HCT116 (cell line): Measurements from ENCODE around the gene ARMH1. TPM values are rescaled to one million over a fixed set of nuclear protein-coding genes. Genes with fewer than 3 reads are reported as not detected.

ENCODE experiments used
- ATAC-seq: fragments of 200-7000 bp; cut with Tn5 transposase; 2 replicates; pipeline ENCODE4 v1.9.1; 2020; ENCODE audit warnings: mild to moderate bottlenecking, moderate library complexity
- BruUV-seq: library from RNA; stranded (reverse); fragments of 400-500 nt; replicated peaks from 2 replicates; lab custom pipeline; 2021; lab: Mats Ljungman, UMichigan
- CTCF ChIA-PET: fragments of 300-600 bp; sonication (Branson Sonifier 250); formaldehyde crosslinking; loops from one replicate; lab custom pipeline; 2021; ENCODE audit warnings: antibody characterized with exemption; lab: Charles Lee
- POLR2A ChIA-PET: fragments of 300-600, 350-600 bp; sonication (Branson Sonifier 250); formaldehyde crosslinking; loops from one replicate; lab custom pipeline; 2021; ENCODE audit warnings: antibody characterized with exemption; lab: Charles Lee
- RAD21 ChIA-PET, 2 experiments: fragments of 300-600 bp; sonication (Branson Sonifier 250); formaldehyde crosslinking; loops; one replicate each; lab custom pipeline; 2023; ENCODE audit warnings: low total read pairs in 2 of 2; ENCODE audit not compliant: uncharacterized antibody in 2 of 2, unreplicated experiment in 2 of 2, low non-redundant PET in 1 of 2; lab: Charles Lee
- DNase-seq: peaks from one replicate; pipeline ENCODE4 v3.0.0-alpha.2; 2010; ENCODE audit warnings: low read depth, low spot score
- H2AFZ ChIP-seq: fragments of 200-600 bp; shearing (Covaris generic), sonication (generic); 2 replicates; pipeline ENCODE4 v1.6.1; 2017; ENCODE audit warnings: low read depth, mixed run types, mixed read lengths, antibody characterized with exemption, low read length; ENCODE audit not compliant: poor library complexity, severe bottlenecking
- H3K27ac ChIP-seq: 2 replicates; pipeline ENCODE4 v1.5.1; 2012; ENCODE audit warnings: low read depth, low read length
- H3K27me3 ChIP-seq: fragments of 200-600 bp; sonication (generic); 2 replicates; pipeline ENCODE4 v1.6.1; 2016; ENCODE audit warnings: mixed run types, low read length, mixed read lengths; ENCODE audit not compliant: insufficient read depth
- H3K36me3 ChIP-seq, 2 experiments: fragments of 200-500 bp in 1 of 2; fragments of 200-600 bp in 1 of 2; sonication (Bioruptor generic) in 1 of 2; sonication (generic) in 1 of 2; 2 replicates each; pipeline versions ENCODE4 v1.5.1 to v1.6.1; 2014 to 2016; ENCODE audit warnings: low read length in 2 of 2, inconsistent platforms in 1 of 2, mixed read lengths in 1 of 2, mixed run types in 1 of 2; ENCODE audit not compliant: insufficient read depth in 2 of 2, control insufficient read depth in 1 of 2
- H3K4me1 ChIP-seq, 2 experiments: fragments of 200-600 bp in 1 of 2; sonication (generic) in 1 of 2; 2 replicates each; pipeline versions ENCODE4 v1.5.1 to v1.6.1; 2012 to 2017; ENCODE audit warnings: low read length in 2 of 2, inconsistent platforms in 1 of 2, mild to moderate bottlenecking in 1 of 2, mixed read lengths in 1 of 2, mixed run types in 1 of 2, moderate library complexity in 1 of 2; ENCODE audit not compliant: insufficient read depth in 2 of 2, control insufficient read depth in 1 of 2
- H3K4me2 ChIP-seq: fragments of 200-600 bp; sonication (generic); 2 replicates; pipeline ENCODE4 v1.6.1; 2017; ENCODE audit warnings: mixed run types, low read length, mixed read lengths
- H3K4me3 ChIP-seq, 2 experiments: fragments of 200-600 bp in 1 of 2; sonication (generic) in 1 of 2; replicated peaks in 1 of 2; 2 replicates each; pipeline ENCODE4 v1.5.1; 2011 to 2016; ENCODE audit warnings: low read length in 2 of 2, control low read depth in 1 of 2, low read depth in 1 of 2, mild to moderate bottlenecking in 1 of 2, mixed read lengths in 1 of 2, mixed run types in 1 of 2
- H3K79me2 ChIP-seq: fragments of 200-600 bp; sonication (generic); 2 replicates; pipeline ENCODE4 v1.6.1; 2017; ENCODE audit warnings: mild to moderate bottlenecking, mixed run types, low read length, moderate library complexity, mixed read lengths; ENCODE audit not compliant: insufficient read depth
- H3K9ac ChIP-seq: fragments of 200-600 bp; sonication (generic); 2 replicates; pipeline ENCODE4 v1.6.1; 2016; ENCODE audit warnings: low read length, mixed read lengths
- H3K9me2 ChIP-seq: fragments of 200-600 bp; sonication (generic), shearing (Covaris generic); 2 replicates; pipeline ENCODE4 v1.6.1; 2017; ENCODE audit warnings: mixed run types, mild to moderate bottlenecking, moderate library complexity; ENCODE audit not compliant: insufficient read depth
- H3K9me3 ChIP-seq, 2 experiments: fragments of 200-500 bp in 1 of 2; fragments of 200-600 bp in 1 of 2; sonication (Bioruptor generic) in 1 of 2; sonication (generic) in 1 of 2; 2 replicates each; pipeline ENCODE4 v1.6.1; 2014 to 2017; ENCODE audit warnings: low read length in 2 of 2, mixed read lengths in 2 of 2, inconsistent platforms in 1 of 2, low read depth in 1 of 2, mild to moderate bottlenecking in 1 of 2, mixed run types in 1 of 2, moderate library complexity in 1 of 2; ENCODE audit not compliant: control insufficient read depth in 1 of 2, insufficient read depth in 1 of 2
- H4K20me1 ChIP-seq: fragments of 200-600 bp; sonication (generic), shearing (Covaris generic); 2 replicates; pipeline ENCODE4 v1.6.1; 2017; ENCODE audit warnings: mixed run types, mild to moderate bottlenecking, moderate library complexity; ENCODE audit not compliant: insufficient read depth
- CEBPB ChIP-seq: IDR thresholded peaks from 2 replicates; pipeline ENCODE4 v1.6.1; 2012; ENCODE audit warnings: low read depth
- EGR1 ChIP-seq: IDR thresholded peaks from 2 replicates; pipeline ENCODE4 v1.6.1; 2012; ENCODE audit warnings: low read depth
- ELF1 ChIP-seq: IDR thresholded peaks from 2 replicates; pipeline ENCODE4 v1.6.1; 2012; ENCODE audit warnings: low read depth, borderline replicate concordance
- EZH2 ChIP-seq: fragments of 200-600 bp; sonication (generic); IDR thresholded peaks from 2 replicates; pipeline ENCODE4 v1.6.1; 2017; ENCODE audit warnings: antibody characterized with exemption, mixed run types
- EZH2phosphoT487 ChIP-seq: fragments of 200-600 bp; IDR thresholded peaks from 2 replicates; pipeline ENCODE4 v1.6.1; 2018; ENCODE audit warnings: antibody characterized with exemption, borderline replicate concordance
- FOSL1 ChIP-seq: IDR thresholded peaks from 2 replicates; pipeline ENCODE4 v1.6.1; 2012; ENCODE audit warnings: low read depth
- JUND ChIP-seq: IDR thresholded peaks from 2 replicates; pipeline ENCODE4 v1.6.1; 2012
- POLR2A ChIP-seq: IDR thresholded peaks from 2 replicates; pipeline ENCODE4 v1.7.0; 2011; ENCODE audit warnings: borderline replicate concordance; ENCODE audit not compliant: insufficient read depth, insufficient read length; ENCODE audit errors: extremely low read depth
- POLR2AphosphoS5 ChIP-seq: IDR thresholded peaks from 2 replicates; pipeline ENCODE4 v1.6.1; 2011; ENCODE audit warnings: mild to moderate bottlenecking, low read depth, low read length, moderate library complexity
- RAD21 ChIP-seq: IDR thresholded peaks from 2 replicates; pipeline ENCODE4 v1.6.1; 2012; ENCODE audit warnings: low read depth, mild to moderate bottlenecking
- SIN3A ChIP-seq: IDR thresholded peaks from 2 replicates; pipeline ENCODE4 v1.6.1; 2012; ENCODE audit warnings: low read depth
- SP1 ChIP-seq: IDR thresholded peaks from 2 replicates; pipeline ENCODE4 v1.6.1; 2012; ENCODE audit warnings: low read depth
- SRF ChIP-seq: IDR thresholded peaks from 2 replicates; pipeline ENCODE4 v1.6.1; 2012; ENCODE audit warnings: low read depth
- TCF7L2 ChIP-seq: IDR thresholded peaks from 2 replicates; pipeline ENCODE4 v1.7.0; 2011; ENCODE audit warnings: borderline replicate concordance, inconsistent platforms; ENCODE audit not compliant: insufficient read depth, insufficient read length; ENCODE audit errors: extremely low read depth
- YY1 ChIP-seq: IDR thresholded peaks from 2 replicates; pipeline ENCODE4 v1.6.1; 2011; ENCODE audit warnings: low read length, low read depth, moderate library complexity, mild to moderate bottlenecking; ENCODE audit not compliant: insufficient replicate concordance; ENCODE audit errors: extremely low read depth
- ZFX ChIP-seq: fragments of 450-650 bp; IDR thresholded peaks from 2 replicates; pipeline ENCODE4 v1.6.1; 2017
- ZNF274 ChIP-seq: fragments of 200-500 bp; sonication (Bioruptor generic); IDR thresholded peaks from 2 replicates; pipeline ENCODE4 v1.6.1; 2014; ENCODE audit warnings: mild to moderate bottlenecking, low read depth, low read length, inconsistent platforms
- intact Hi-C: fragments of 100-400 bp; cut with micrococcal nuclease; formaldehyde crosslinking; loops from 2 replicates; pipeline ENCODE4 v1.10.0; 2022
- total RNA-seq: library from RNA; stranded (reverse); gene quantifications from one replicate; pipeline ENCODE4 v1.2.1, GENCODE V29; 2021; ENCODE audit not compliant: unreplicated experiment
- TF ChIP-seq, protein P1 (sequence below), 3 experiments: fragments of 200-600 bp in 1 of 3; sonication (generic) in 1 of 3; IDR thresholded peaks in 2 of 3; conservative IDR thresholded peaks in 1 of 3; 2 replicates each; pipeline ENCODE4 v1.5.1; 2012 to 2017; ENCODE audit warnings: low read depth in 2 of 3, low read length in 2 of 3, antibody characterized with exemption in 1 of 3, borderline replicate concordance in 1 of 3, control low read depth in 1 of 3, mild to moderate bottlenecking in 1 of 3, mixed read lengths in 1 of 3, mixed run types in 1 of 3, moderate library complexity in 1 of 3; ENCODE audit not compliant: insufficient read depth in 1 of 3
- TF ChIP-seq, protein P2 (sequence below): IDR thresholded peaks from 2 replicates; pipeline ENCODE4 v1.6.1; 2012
- TF ChIP-seq, protein P3 (sequence below): IDR thresholded peaks from 2 replicates; pipeline ENCODE4 v1.6.1; 2012

The ARMH1 gene
- total RNA-seq, 1 experiment from 2014 or later = 3.2 TPM

DNA sequence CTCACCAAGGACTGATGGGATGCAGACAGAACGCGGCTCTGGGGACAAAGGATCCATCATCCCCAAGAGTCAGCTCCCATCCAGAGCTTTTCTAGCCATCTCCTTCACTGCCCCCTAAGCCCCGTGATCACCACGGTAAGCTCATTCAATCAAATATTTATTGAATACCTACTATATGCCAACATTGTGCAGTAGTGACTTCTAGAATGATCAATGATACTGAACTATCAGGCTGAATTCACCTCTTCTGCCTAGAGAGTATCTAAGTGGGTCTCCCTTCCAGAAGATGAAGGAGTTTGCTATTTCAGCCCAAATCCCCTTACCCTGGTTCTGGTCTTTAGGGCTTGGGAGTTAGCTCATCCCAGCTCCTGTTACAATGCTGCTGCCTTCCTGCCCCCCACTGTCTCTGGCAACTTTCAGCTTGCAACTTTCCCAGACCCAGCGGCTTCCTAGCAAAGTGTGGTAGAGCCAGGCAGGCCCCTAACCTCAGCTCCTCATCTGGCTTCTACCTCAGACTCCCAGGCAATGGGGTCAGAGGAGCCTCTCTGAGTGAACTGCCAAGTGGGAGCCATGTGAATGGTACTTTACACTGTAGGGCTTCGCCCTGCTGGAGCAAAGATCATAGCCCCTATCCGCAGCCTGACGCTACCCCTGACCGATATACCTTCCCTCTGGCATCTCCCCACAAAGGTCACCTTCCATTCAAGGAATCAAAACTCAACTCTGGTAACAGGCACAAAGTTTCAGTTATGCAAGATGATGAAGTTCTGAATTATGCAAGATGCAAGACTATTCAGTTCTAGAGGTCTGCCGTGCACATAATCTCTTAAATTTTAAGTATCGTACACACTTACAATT is 21.2 kb upstream of the ARMH1 start:
- no peak overlapping the region for H2AFZ ChIP-seq
- no peak overlapping the region for H3K27ac ChIP-seq
- ChIA-PET POLR2A (interaction anchor here (1.1 to 1.6 kb wide), 3 partner anchors 22 to 275 kb away, joined by 3 to 6 read pairs (median 3); no protein-coding TSS in a partner anchor), RAD21 (interaction anchor here (0.7 to 2.0 kb wide), 3 partner anchors 26 to 275 kb away, joined by 3 to 7 read pairs (median 3); no protein-coding TSS in a partner anchor), CTCF (interaction anchor here (0.7 to 2.4 kb wide), 22 partner anchors 10 to 561 kb away, joined by 3 to 18 read pairs (median 4); partner anchors contain the start of genes ARMH1 and TMEM53)
- no peaks in the 10 kb centered on the region for H3K9me3 ChIP-seq
- no peaks in the 10 kb centered on the region for H3K27me3 ChIP-seq
- no peak overlapping the region for H3K4me3 ChIP-seq
- TF ChIP-seq FOSL1 (no peak), EGR1 (no peak), EZH2phosphoT487 (no peak), ZNF274 (no peak), SP1 (no peak), SIN3A (no peak), ELF1 (no peak), TCF7L2 (no peak), POLR2A (no peak), ZFX (no peak), SRF (no peak), CEBPB (no peak), EZH2 (no peak), RAD21 (no peak), YY1 (no peak), POLR2AphosphoS5 (no peak), JUND (no peak)
- TF ChIP-seq, protein P1, sequence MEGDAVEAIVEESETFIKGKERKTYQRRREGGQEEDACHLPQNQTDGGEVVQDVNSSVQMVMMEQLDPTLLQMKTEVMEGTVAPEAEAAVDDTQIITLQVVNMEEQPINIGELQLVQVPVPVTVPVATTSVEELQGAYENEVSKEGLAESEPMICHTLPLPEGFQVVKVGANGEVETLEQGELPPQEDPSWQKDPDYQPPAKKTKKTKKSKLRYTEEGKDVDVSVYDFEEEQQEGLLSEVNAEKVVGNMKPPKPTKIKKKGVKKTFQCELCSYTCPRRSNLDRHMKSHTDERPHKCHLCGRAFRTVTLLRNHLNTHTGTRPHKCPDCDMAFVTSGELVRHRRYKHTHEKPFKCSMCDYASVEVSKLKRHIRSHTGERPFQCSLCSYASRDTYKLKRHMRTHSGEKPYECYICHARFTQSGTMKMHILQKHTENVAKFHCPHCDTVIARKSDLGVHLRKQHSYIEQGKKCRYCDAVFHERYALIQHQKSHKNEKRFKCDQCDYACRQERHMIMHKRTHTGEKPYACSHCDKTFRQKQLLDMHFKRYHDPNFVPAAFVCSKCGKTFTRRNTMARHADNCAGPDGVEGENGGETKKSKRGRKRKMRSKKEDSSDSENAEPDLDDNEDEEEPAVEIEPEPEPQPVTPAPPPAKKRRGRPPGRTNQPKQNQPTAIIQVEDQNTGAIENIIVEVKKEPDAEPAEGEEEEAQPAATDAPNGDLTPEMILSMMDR (IDR thresholded peaks at IDR 0.05 in 2 of 3, conservative IDR thresholded peaks at IDR 0.05 in 1 of 3; ENCODE audit: borderline replicate concordance in 1 of 3, insufficient read depth in 1 of 3, low read depth in 2 of 3, low read length in 2 of 3) = no peak
- TF ChIP-seq, protein P2, sequence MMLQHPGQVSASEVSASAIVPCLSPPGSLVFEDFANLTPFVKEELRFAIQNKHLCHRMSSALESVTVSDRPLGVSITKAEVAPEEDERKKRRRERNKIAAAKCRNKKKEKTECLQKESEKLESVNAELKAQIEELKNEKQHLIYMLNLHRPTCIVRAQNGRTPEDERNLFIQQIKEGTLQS = no peak
- TF ChIP-seq, protein P3, sequence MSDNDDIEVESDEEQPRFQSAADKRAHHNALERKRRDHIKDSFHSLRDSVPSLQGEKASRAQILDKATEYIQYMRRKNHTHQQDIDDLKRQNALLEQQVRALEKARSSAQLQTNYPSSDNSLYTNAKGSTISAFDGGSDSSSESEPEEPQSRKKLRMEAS = no peak
- ATAC-seq (no peak), DNase-seq (no peak)
- H3K9ac ChIP-seq = no peak overlapping the region
- no peaks in the 10 kb centered on the region for H3K4me1 ChIP-seq
- no TSS peak for BruUV-seq
- no peaks in the 10 kb centered on the region for H3K79me2 ChIP-seq
- H3K4me2 ChIP-seq = no peak overlapping the region
- intact Hi-C loops = loop anchor here (1.0 to 10.0 kb wide), 3 partner anchors 45 to 549 kb away; no protein-coding TSS in a partner anchor
- no peaks in the 10 kb centered on the region for H3K9me2 ChIP-seq
- H3K36me3 ChIP-seq = peaks cover 18% of the 10 kb centered on the region in 2 experiments; a peak in 3 of 4 replicates
- no peaks in the 10 kb centered on the region for H4K20me1 ChIP-seq
